CD14-positive monocyte (primary cell): Measurements from ENCODE around the gene GLB1L2. TPM values are rescaled to one million over a fixed set of nuclear protein-coding genes. Genes with fewer than 3 reads are reported as not detected.

Experiments
- DNase-seq, 3 donors: peaks; one replicate each; pipeline ENCODE4 v3.0.0-alpha.2; 2011 to 2022
- H2AFZ ChIP-seq: 2 replicates; pipeline ENCODE4 v1.6.0; 2012; ENCODE audit warnings: mild to moderate bottlenecking, low read depth, low read length, inconsistent platforms; ENCODE audit not compliant: insufficient read depth, poor library complexity, severe bottlenecking
- H3K27ac ChIP-seq, 2 donors: 1 replicate in 1 of 2; 2 replicates in 1 of 2; pipeline ENCODE4 v1.5.1; 2012 to 2013; ENCODE audit warnings: low read length in 2 of 2, control low read depth in 1 of 2, inconsistent platforms in 1 of 2, low read depth in 1 of 2, mild to moderate bottlenecking in 1 of 2
- H3K27me3 ChIP-seq, 2 donors: one replicate each; pipeline versions ENCODE4 v1.6.0 to v1.6.1; 2011 to 2013; ENCODE audit warnings: low read length in 2 of 2; ENCODE audit not compliant: control insufficient read depth in 2 of 2, insufficient read depth in 2 of 2
- H3K36me3 ChIP-seq, 2 donors: replicated peaks in 1 of 2; 1 replicate in 1 of 2; 2 replicates in 1 of 2; pipeline versions ENCODE4 v1.5.1 to v1.6.1; 2012 to 2013; ENCODE audit warnings: low read length in 2 of 2, control low read depth in 1 of 2, inconsistent platforms in 1 of 2, mild to moderate bottlenecking in 1 of 2; ENCODE audit not compliant: insufficient read depth in 2 of 2, control insufficient read depth in 1 of 2
- H3K4me1 ChIP-seq, 2 donors: 1 replicate in 1 of 2; 2 replicates in 1 of 2; pipeline versions ENCODE4 v1.5.1 to v1.6.1; 2012 to 2013; ENCODE audit warnings: low read length in 2 of 2, control low read depth in 1 of 2, inconsistent platforms in 1 of 2, mild to moderate bottlenecking in 1 of 2, moderate library complexity in 1 of 2; ENCODE audit not compliant: insufficient read depth in 2 of 2, control insufficient read depth in 1 of 2
- H3K4me2 ChIP-seq: replicated peaks from 2 replicates; pipeline ENCODE3; 2012; ENCODE audit warnings: low read length, moderate library complexity, mild to moderate bottlenecking; ENCODE audit not compliant: poor library complexity, severe bottlenecking; ENCODE audit errors: extremely low read depth
- H3K4me3 ChIP-seq, 3 experiments: fragments of 200-600 bp in 1 of 3; sonication (generic) in 1 of 3; replicated peaks in 1 of 3; 1 replicate in 2 of 3; 2 replicates in 1 of 3; pipeline ENCODE4 v1.5.1; 2011 to 2013; ENCODE audit warnings: low read length in 3 of 3, mild to moderate bottlenecking in 3 of 3, control low read depth in 2 of 3, low read depth in 2 of 3, inconsistent platforms in 1 of 3, moderate library complexity in 1 of 3
- H3K79me2 ChIP-seq: 2 replicates; pipeline ENCODE4 v1.6.0; 2012; ENCODE audit warnings: mild to moderate bottlenecking, control low read depth, inconsistent platforms, low read length, moderate library complexity; ENCODE audit not compliant: insufficient read depth
- H3K9ac ChIP-seq: 2 replicates; pipeline ENCODE4 v1.6.0; 2017; ENCODE audit warnings: low read length, mild to moderate bottlenecking; ENCODE audit not compliant: insufficient read depth, poor library complexity, severe bottlenecking
- H3K9me3 ChIP-seq, 2 donors: replicated peaks in 1 of 2; 1 replicate in 1 of 2; 2 replicates in 1 of 2; pipeline versions ENCODE4 v1.5.1 to v1.6.1; 2012 to 2013; ENCODE audit warnings: low read length in 2 of 2, control low read depth in 1 of 2; ENCODE audit not compliant: control insufficient read depth in 1 of 2, insufficient read depth in 1 of 2
- H4K20me1 ChIP-seq: 2 replicates; pipeline ENCODE4 v1.6.0; 2012; ENCODE audit warnings: mild to moderate bottlenecking, low read length, control low read depth, moderate library complexity; ENCODE audit not compliant: insufficient read depth
- H3K27ac Mint-ChIP-seq, 7 donors: one replicate each; pipeline ENCODE4 v1.8.0; 2020; ENCODE audit warnings: mild to moderate bottlenecking in 7 of 7, mixed read lengths in 7 of 7, moderate library complexity in 6 of 7, inconsistent platforms in 2 of 7
- H3K27me3 Mint-ChIP-seq, 3 donors: one replicate each; pipeline ENCODE4 v1.8.0; 2021 to 2022; ENCODE audit warnings: low read depth in 3 of 3, mild to moderate bottlenecking in 3 of 3, mixed read lengths in 3 of 3, moderate library complexity in 3 of 3, inconsistent platforms in 1 of 3
- H3K36me3 Mint-ChIP-seq, 2 donors: one replicate each; pipeline ENCODE4 v1.8.0; 2020; ENCODE audit warnings: mixed read lengths in 2 of 2, inconsistent platforms in 1 of 2, mild to moderate bottlenecking in 1 of 2
- H3K4me1 Mint-ChIP-seq: one replicate; pipeline ENCODE4 v1.8.0; 2020; ENCODE audit warnings: mild to moderate bottlenecking, mixed read lengths
- H3K4me3 Mint-ChIP-seq, 2 donors: one replicate each; pipeline ENCODE4 v1.8.0; 2020; ENCODE audit warnings: mild to moderate bottlenecking in 2 of 2, mixed read lengths in 2 of 2, moderate library complexity in 1 of 2
- H3K9me3 Mint-ChIP-seq, 7 donors: one replicate each; pipeline ENCODE4 v1.8.0; 2020 to 2022; ENCODE audit warnings: mixed read lengths in 7 of 7, mild to moderate bottlenecking in 6 of 7, moderate library complexity in 6 of 7, inconsistent platforms in 2 of 7
- CTCF ChIP-seq: fragments of 200-600 bp; IDR thresholded peaks from one replicate; pipeline ENCODE4 v1.8.0; 2022; ENCODE audit warnings: antibody characterized with exemption, mild to moderate bottlenecking
- WGBS: methylation state at CpG from one replicate; pipeline ENCODE4 v1.1.5; 2013; ENCODE audit warnings: missing lambda C conversion rate; ENCODE audit not compliant: insufficient coverage; 5-methylcytosine and 5-hydroxymethylcytosine counted together
- intact Hi-C, 2 donors: fragments of 100-400 bp; cut with micrococcal nuclease; formaldehyde crosslinking; loops; one replicate each; pipeline versions ENCODE4 v1.15.0 to v1.15.1; 2023
- polyA plus RNA-seq, 3 donors: library from polyadenylated mRNA; depleted of rRNA in 1 of 3; unstranded in 2 of 3; stranded (reverse) in 1 of 3; fragments of 300-500 nt in 2 of 3; fragments of >200 nt in 1 of 3; fragmentation: Illumina TruSeq in 2 of 3; gene quantifications; 1 replicate in 2 of 3; 2 replicates in 1 of 3; pipeline ENCODE4 v1.2.3, GENCODE V29; 2012 to 2021

The GLB1L2 gene
- polyA plus RNA-seq, 3 donors: not detected

DNA sequence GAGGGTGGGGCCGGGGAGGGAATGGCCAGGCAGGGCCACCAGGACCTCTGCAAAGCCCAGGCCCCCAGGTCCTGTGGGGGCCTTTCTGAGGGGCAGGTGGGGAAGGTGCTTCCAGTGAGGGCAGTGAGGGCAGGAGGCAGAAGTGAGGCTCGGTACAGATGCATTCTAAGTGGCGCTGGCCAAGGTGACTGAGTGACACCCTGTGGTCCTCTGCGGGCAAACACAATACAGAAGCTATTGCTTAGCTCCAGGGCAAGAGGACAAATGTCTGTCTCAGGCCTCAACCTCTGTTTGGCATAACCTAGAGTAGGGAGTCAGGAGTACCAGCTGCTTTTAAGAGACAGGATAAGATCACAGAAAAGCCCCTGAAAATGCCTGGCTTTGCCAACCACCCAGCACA lies 49.0 kb downstream of the GLB1L2 start:
- H3K9me3 ChIP-seq: no peaks in the 10 kb centered on the region
- peaks cover 2 to 9% (median 5%) of the 10 kb centered on the region in 3 donors for H3K27me3 Mint-ChIP-seq
- H3K27ac ChIP-seq: no peak overlapping the region
- H4K20me1 ChIP-seq: no peaks in the 10 kb centered on the region
- WGBS: 77% methylated on average over 4 of the region's 4 CpGs
- H3K36me3 ChIP-seq: no peaks in the 10 kb centered on the region
- no peak for TF ChIP-seq CTCF
- no peak for DNase-seq
- H3K79me2 ChIP-seq: no peaks in the 10 kb centered on the region
- no peaks in the 10 kb centered on the region for H3K27me3 ChIP-seq
- H3K27ac Mint-ChIP-seq: no peak overlapping the region
- H3K4me3 ChIP-seq: no peak overlapping the region
- H2AFZ ChIP-seq: no peak overlapping the region
- H3K4me1 Mint-ChIP-seq: no peaks in the 10 kb centered on the region
- no peak overlapping the region for H3K9ac ChIP-seq
- no peak overlapping the region for H3K4me2 ChIP-seq
- H3K4me1 ChIP-seq: no peaks in the 10 kb centered on the region
- H3K4me3 Mint-ChIP-seq: no peak overlapping the region
- intact Hi-C loops: no loop called here
- H3K36me3 Mint-ChIP-seq: no peaks in the 10 kb centered on the region
- H3K9me3 Mint-ChIP-seq: peaks cover 0 to 1% (median 0%) of the 10 kb centered on the region in 7 donors

GRCh38 chr11:134382257-134382656 lies 50.5 kb downstream of the GLB1L2 start:
- no peak overlapping the region for H3K4me3 ChIP-seq
- H3K36me3 ChIP-seq: no peaks in the 10 kb centered on the region
- Mint-ChIP-seq H3K27me3 (peaks cover 2 to 10% (median 10%) of the 10 kb centered on the region in 3 donors), H3K9me3 (peaks cover 0 to 1% (median 0%) of the 10 kb centered on the region in 7 donors), H3K4me3 (no peak overlapping the region), H3K36me3 (no peaks in the 10 kb centered on the region), H3K4me1 (peaks cover 6% of the 10 kb centered on the region), H3K27ac (no peak overlapping the region)
- intact Hi-C loops: no loop called here
- no peaks in the 10 kb centered on the region for H3K27me3 ChIP-seq
- H3K9me3 ChIP-seq: no peaks in the 10 kb centered on the region
- H3K27ac ChIP-seq: no peak overlapping the region
- H2AFZ ChIP-seq: no peak overlapping the region
- TF ChIP-seq CTCF: no peak
- no peaks in the 10 kb centered on the region for H3K4me1 ChIP-seq
- no peaks in the 10 kb centered on the region for H4K20me1 ChIP-seq
- H3K79me2 ChIP-seq: no peaks in the 10 kb centered on the region
- no peak overlapping the region for H3K9ac ChIP-seq
- no peak overlapping the region for H3K4me2 ChIP-seq
- WGBS: 87% methylated on average over 5 of the region's 8 CpGs
- no peak for DNase-seq
